Astrocyte (in vitro differentiated cells and primary cell): ENCODE results near the gene ECHS1. TPM values are rescaled to one million over a fixed set of nuclear protein-coding genes. Genes with fewer than 3 reads are reported as not detected.

Experiments used
- DNase-seq: peaks from one replicate; pipeline ENCODE4 v3.0.0-alpha.2; 2010; ENCODE audit warnings: low read depth
- FAIRE-seq: peaks from 2 replicates; lab custom pipeline; 2011; peaks lifted over from hg19 to GRCh38; lab: Jason Lieb, UNC
- H2AFZ ChIP-seq: 2 replicates; pipeline ENCODE4 v1.6.0; 2012; ENCODE audit warnings: low read depth, low read length, inconsistent platforms
- H3K27ac ChIP-seq: 2 replicates; pipeline ENCODE4 v1.5.1; 2011; ENCODE audit warnings: low read depth, low read length, inconsistent platforms
- H3K27me3 ChIP-seq: 2 replicates; pipeline ENCODE4 v1.6.0; 2011; ENCODE audit warnings: low read length, inconsistent platforms; ENCODE audit not compliant: insufficient read depth
- H3K36me3 ChIP-seq: 2 replicates; pipeline ENCODE4 v1.5.1; 2011; ENCODE audit warnings: low read length, inconsistent platforms; ENCODE audit not compliant: insufficient read depth
- H3K4me1 ChIP-seq: 2 replicates; pipeline ENCODE4 v1.5.1; 2011; ENCODE audit warnings: low read length, inconsistent platforms; ENCODE audit not compliant: insufficient read depth
- H3K4me2 ChIP-seq: 2 replicates; pipeline ENCODE4 v1.6.0; 2012; ENCODE audit warnings: low read length, inconsistent platforms
- H3K4me3 ChIP-seq: 2 replicates; pipeline ENCODE4 v1.5.1; 2011; ENCODE audit warnings: low read depth, mild to moderate bottlenecking, low read length, inconsistent platforms; ENCODE audit not compliant: insufficient read depth
- H3K79me2 ChIP-seq: 2 replicates; pipeline ENCODE4 v1.6.0; 2012; ENCODE audit warnings: mild to moderate bottlenecking, low read length, inconsistent platforms; ENCODE audit not compliant: insufficient read depth
- H3K9ac ChIP-seq: 2 replicates; pipeline ENCODE4 v1.6.0; 2012; ENCODE audit warnings: mild to moderate bottlenecking, low read length, inconsistent platforms
- H3K9me3 ChIP-seq: 2 replicates; pipeline ENCODE4 v1.5.1; 2012; ENCODE audit warnings: low read depth, mild to moderate bottlenecking, low read length, inconsistent platforms; ENCODE audit not compliant: insufficient read depth
- H4K20me1 ChIP-seq: 2 replicates; pipeline ENCODE4 v1.6.0; 2012; ENCODE audit warnings: low read length, inconsistent platforms; ENCODE audit not compliant: insufficient read depth
- H3K27ac Mint-ChIP-seq: one replicate; pipeline ENCODE4 v1.8.0; 2021; ENCODE audit warnings: mild to moderate bottlenecking, mixed read lengths; ENCODE audit not compliant: unreplicated experiment
- H3K27me3 Mint-ChIP-seq: one replicate; pipeline ENCODE4 v1.8.0; 2021; ENCODE audit warnings: low read depth, mixed read lengths; ENCODE audit not compliant: unreplicated experiment
- H3K36me3 Mint-ChIP-seq: one replicate; pipeline ENCODE4 v1.8.0; 2021; ENCODE audit warnings: low read depth, mixed read lengths; ENCODE audit not compliant: unreplicated experiment
- H3K4me1 Mint-ChIP-seq: one replicate; pipeline ENCODE4 v1.8.0; 2021; ENCODE audit warnings: low read depth, mixed read lengths; ENCODE audit not compliant: unreplicated experiment
- H3K4me3 Mint-ChIP-seq: one replicate; pipeline ENCODE4 v1.8.0; 2021; ENCODE audit warnings: mild to moderate bottlenecking, moderate library complexity, mixed read lengths; ENCODE audit not compliant: unreplicated experiment
- H3K9me3 Mint-ChIP-seq: one replicate; pipeline ENCODE4 v1.8.0; 2021; ENCODE audit warnings: mild to moderate bottlenecking, mixed read lengths; ENCODE audit not compliant: unreplicated experiment
- EZH2 ChIP-seq: IDR thresholded peaks from 2 replicates; pipeline ENCODE4 v1.6.1; 2012; ENCODE audit warnings: mild to moderate bottlenecking, low read length, inconsistent platforms; ENCODE audit not compliant: insufficient read depth
- total RNA-seq: library from RNA; stranded (reverse); gene quantifications from 2 replicates; pipeline ENCODE4 v1.2.1, GENCODE V29; 2021
- TF ChIP-seq, protein P1 (sequence below): IDR thresholded peaks from 2 replicates; pipeline ENCODE4 v1.5.1; 2011; ENCODE audit warnings: low read depth, mild to moderate bottlenecking, inconsistent platforms, low read length, moderate library complexity; ENCODE audit not compliant: insufficient read depth

Gene ECHS1
- total RNA-seq, 1 donor from 2014 or later, result 90.9 TPM

- Histone ChIP-seq H3K9me3 (no peaks in the 10 kb centered on the region), H3K9ac (no peak overlapping the region), H3K4me2 (no peak overlapping the region), H3K27me3 (no peaks in the 10 kb centered on the region), H3K4me3 (no peak overlapping the region), H3K79me2 (peaks cover 5% of the 10 kb centered on the region), H4K20me1 (peaks cover 11% of the 10 kb centered on the region), H3K36me3 (peaks cover 2% of the 10 kb centered on the region), H2AFZ (no peak overlapping the region), H3K27ac (no peak overlapping the region), H3K4me1 (peaks cover 9% of the 10 kb centered on the region)
- TF ChIP-seq, protein P1, sequence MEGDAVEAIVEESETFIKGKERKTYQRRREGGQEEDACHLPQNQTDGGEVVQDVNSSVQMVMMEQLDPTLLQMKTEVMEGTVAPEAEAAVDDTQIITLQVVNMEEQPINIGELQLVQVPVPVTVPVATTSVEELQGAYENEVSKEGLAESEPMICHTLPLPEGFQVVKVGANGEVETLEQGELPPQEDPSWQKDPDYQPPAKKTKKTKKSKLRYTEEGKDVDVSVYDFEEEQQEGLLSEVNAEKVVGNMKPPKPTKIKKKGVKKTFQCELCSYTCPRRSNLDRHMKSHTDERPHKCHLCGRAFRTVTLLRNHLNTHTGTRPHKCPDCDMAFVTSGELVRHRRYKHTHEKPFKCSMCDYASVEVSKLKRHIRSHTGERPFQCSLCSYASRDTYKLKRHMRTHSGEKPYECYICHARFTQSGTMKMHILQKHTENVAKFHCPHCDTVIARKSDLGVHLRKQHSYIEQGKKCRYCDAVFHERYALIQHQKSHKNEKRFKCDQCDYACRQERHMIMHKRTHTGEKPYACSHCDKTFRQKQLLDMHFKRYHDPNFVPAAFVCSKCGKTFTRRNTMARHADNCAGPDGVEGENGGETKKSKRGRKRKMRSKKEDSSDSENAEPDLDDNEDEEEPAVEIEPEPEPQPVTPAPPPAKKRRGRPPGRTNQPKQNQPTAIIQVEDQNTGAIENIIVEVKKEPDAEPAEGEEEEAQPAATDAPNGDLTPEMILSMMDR, result no peak
- no peak for TF ChIP-seq EZH2
- Mint-ChIP-seq H3K4me1 (no peaks in the 10 kb centered on the region), H3K4me3 (no peak overlapping the region), H3K27me3 (no peaks in the 10 kb centered on the region), H3K36me3 (peaks cover 10% of the 10 kb centered on the region), H3K9me3 (no peaks in the 10 kb centered on the region), H3K27ac (no peak overlapping the region)
- DNase-seq (no peak), FAIRE-seq (no peak)
Measured at GRCh38 chr10:133359554-133359971, 13.6 kb downstream of the ECHS1 start.

DNA sequence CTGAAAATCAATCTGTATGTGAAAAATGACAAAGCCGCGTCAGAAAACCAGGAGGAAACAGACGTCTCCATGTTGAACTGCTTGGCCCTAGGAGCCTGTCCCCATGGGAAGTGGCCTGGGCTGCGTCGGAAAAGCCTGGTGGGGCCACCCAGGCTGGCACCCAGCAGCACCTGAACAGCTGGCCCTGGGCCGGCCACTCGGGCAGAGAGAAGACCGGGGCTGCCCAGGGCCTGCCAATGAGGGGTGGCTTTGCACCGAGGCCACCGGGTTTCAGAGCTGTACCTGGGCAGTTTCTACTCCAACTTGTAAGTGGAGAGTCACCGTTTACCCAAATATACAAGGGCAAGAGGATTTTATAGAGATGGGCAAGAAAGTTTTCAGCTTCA, 14.2 kb downstream of the ECHS1 start:
- H3K79me2 ChIP-seq, result peaks cover 5% of the 10 kb centered on the region
- FAIRE-seq, result no peak
- Mint-ChIP-seq H3K27me3 (no peaks in the 10 kb centered on the region), H3K4me3 (peak overlapping the region; percentile 64), H3K36me3 (peaks cover 9% of the 10 kb centered on the region), H3K4me1 (no peaks in the 10 kb centered on the region), H3K9me3 (no peaks in the 10 kb centered on the region), H3K27ac (no peak overlapping the region)
- no peaks in the 10 kb centered on the region for H3K9me3 ChIP-seq
- no peak overlapping the region for H3K27ac ChIP-seq
- H3K4me1 ChIP-seq, result peaks cover 9% of the 10 kb centered on the region
- H2AFZ ChIP-seq, result no peak overlapping the region
- no peak for TF ChIP-seq EZH2
- TF ChIP-seq, protein P1, result no peak
- no peak overlapping the region for H3K9ac ChIP-seq
- H3K27me3 ChIP-seq, result no peaks in the 10 kb centered on the region
- no peak for DNase-seq
- H4K20me1 ChIP-seq, result peaks cover 11% of the 10 kb centered on the region
- H3K36me3 ChIP-seq, result peaks cover 2% of the 10 kb centered on the region
- H3K4me2 ChIP-seq, result no peak overlapping the region
- H3K4me3 ChIP-seq, result no peak overlapping the region

DNA sequence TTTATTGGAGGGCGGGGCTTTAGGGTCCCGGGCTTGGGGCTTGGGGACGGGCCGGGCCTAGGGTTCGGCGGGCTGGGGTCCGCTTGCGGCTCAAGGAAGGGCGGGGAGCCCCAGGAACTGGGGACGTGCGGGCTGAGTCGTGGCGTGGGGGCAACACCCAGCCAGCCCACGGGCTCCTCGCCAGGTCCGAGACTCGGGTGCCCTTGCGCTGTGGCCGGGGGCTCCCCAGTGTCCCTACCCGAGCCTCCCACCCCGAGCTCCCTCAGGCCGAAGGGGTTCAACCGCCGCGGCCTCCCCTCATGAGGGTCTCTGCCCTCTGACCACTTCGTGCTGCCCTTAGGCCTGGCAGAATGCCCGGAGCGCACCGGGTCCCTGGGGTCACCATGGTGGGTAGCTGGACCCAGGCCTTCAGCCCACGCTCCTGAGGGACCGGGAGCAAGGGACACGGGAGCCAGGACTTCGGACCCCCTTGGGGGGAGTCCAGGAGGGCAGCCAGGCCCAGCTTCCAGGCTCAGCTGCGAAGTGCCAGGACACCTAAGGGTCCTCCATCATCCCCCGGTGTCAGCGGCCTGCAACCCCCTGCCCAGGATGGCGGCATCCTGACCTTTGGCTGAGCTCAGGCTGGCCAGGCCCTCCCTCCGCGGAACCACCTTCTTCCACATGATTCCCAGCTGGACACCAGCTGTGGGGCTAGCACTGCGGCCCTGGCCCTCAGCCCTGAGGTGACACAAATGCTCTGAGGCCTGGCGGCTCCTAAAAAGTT, 14.8 kb downstream of the ECHS1 start:
- Mint-ChIP-seq H3K27ac (no peak overlapping the region), H3K4me1 (no peaks in the 10 kb centered on the region), H3K4me3 (peak overlapping the region; percentile 64), H3K27me3 (no peaks in the 10 kb centered on the region), H3K9me3 (no peaks in the 10 kb centered on the region), H3K36me3 (peaks cover 7% of the 10 kb centered on the region)
- Histone ChIP-seq H3K4me2 (no peak overlapping the region), H3K27me3 (no peaks in the 10 kb centered on the region), H3K4me3 (no peak overlapping the region), H3K4me1 (peaks cover 9% of the 10 kb centered on the region), H3K9ac (no peak overlapping the region), H3K9me3 (no peaks in the 10 kb centered on the region), H2AFZ (no peak overlapping the region), H3K79me2 (peaks cover 5% of the 10 kb centered on the region), H3K27ac (no peak overlapping the region), H3K36me3 (peaks cover 2% of the 10 kb centered on the region), H4K20me1 (peaks cover 11% of the 10 kb centered on the region)
- DNase-seq (no peak), FAIRE-seq (no peak)
- no peak for TF ChIP-seq EZH2
- TF ChIP-seq, protein P1, result no peak
